Measurements from ENCODE around the gene DDT. TPM values are rescaled to one million over a fixed set of nuclear protein-coding genes. Genes with fewer than 3 reads are reported as not detected.
"Not testable (repeated sequence)": the region's sequence is repeated elsewhere in the genome, so short reads cannot be mapped to it uniquely, and the experiment has no call there.

The DDT gene
- total RNA-seq, 2 experiments from 2014 or later: 117 to 129 TPM

GRCh38 chr22:23922921-23923320, 51.3 kb downstream of the DDT start:
- peaks cover 21% of the 10 kb centered on the region for H3K9me3 Mint-ChIP-seq
- peaks cover 42% of the 10 kb centered on the region for H3K36me3 Mint-ChIP-seq (ENCODE audit: low read depth)
- ChIA-PET CTCF (no interaction called here), POLR2A (no interaction called here)
- peaks cover 8% of the 10 kb centered on the region for H3K4me1 Mint-ChIP-seq
- H3K27ac Mint-ChIP-seq: no peak overlapping the region
- no peak overlapping the region for H3K4me3 Mint-ChIP-seq
- DNase-seq: no peak
- H3K27me3 Mint-ChIP-seq: no peaks in the 10 kb centered on the region

GRCh38 chr22:23921586-23922201, 52.5 kb downstream of the DDT start:
- Mint-ChIP-seq H3K36me3 (ENCODE audit: low read depth) (peaks cover 31% of the 10 kb centered on the region), H3K27ac (peak overlapping the region; percentile 25), H3K9me3 (peaks cover 16% of the 10 kb centered on the region)
- H3K27me3 Mint-ChIP-seq, H3K4me1 Mint-ChIP-seq, POLR2A ChIA-PET, H3K4me3 Mint-ChIP-seq, DNase-seq: not testable (repeated sequence)
- CTCF ChIA-PET: interaction anchor here (0.6 to 2.4 kb wide), 3 partner anchors 8 to 307 kb away, joined by 3 to 9 read pairs (median 4); partner anchors contain the start of gene MIF

Other genes with a start within 250 kb of the DDT start
- gene ZNF70, start 223.3 kb downstream of the DDT start, total RNA-seq: 1 to 10 TPM; 1.9 to 2.0 TPM
- not detected for gene VPREB3, start 220.0 kb downstream of the DDT start, total RNA-seq
- gene C22orf15, start 211.5 kb downstream of the DDT start, total RNA-seq: 1 to 10 TPM in 1 of 2 experiments, under 1 TPM in 1; 0.99 to 1.3 TPM
- gene CHCHD10, start 206.5 kb downstream of the DDT start, total RNA-seq: 10 to 100 TPM; 44.6 to 55.4 TPM
- gene MMP11, start 201.6 kb downstream of the DDT start, total RNA-seq: under 1 TPM; 0.27 to 0.50 TPM
- gene SMARCB1, start 187.5 kb downstream of the DDT start, total RNA-seq: 10 to 100 TPM; 91.4 to 92.6 TPM
- gene DERL3, start 135.4 kb downstream of the DDT start, total RNA-seq: 1 to 10 TPM; 9.0 to 9.9 TPM
- 1 to 10 TPM; 7.8 to 8.8 TPM for gene SLC2A11, start 116.6 kb downstream of the DDT start, total RNA-seq
- gene MIF, start 80.1 kb downstream of the DDT start, total RNA-seq: 100 to 1,000 TPM; 716 to 730 TPM
- gene GSTT2B, start 13.2 kb downstream of the DDT start, total RNA-seq: not detected
- 1 to 10 TPM; 3.3 to 3.4 TPM for gene DDTL, start 7.6 kb downstream of the DDT start, total RNA-seq
- gene GSTT2, start 5.7 kb upstream of the DDT start, total RNA-seq: not detected
- not detected for gene GSTT4, start 31.0 kb upstream of the DDT start, total RNA-seq
- 100 to 1,000 TPM; 112 to 124 TPM for gene CABIN1, start 36.9 kb upstream of the DDT start, total RNA-seq
- gene SUSD2, start 207.0 kb upstream of the DDT start, total RNA-seq: 1 to 10 TPM; 1.0 to 1.1 TPM